NCI-H1436 treated with DMSO at 0.1 percent for 48 hours (cell line): ENCODE results near the gene FHIT.

Experiments
- DNase-seq: peaks from one replicate; lab custom pipeline; 2025; lab: John Stamatoyannopoulos, UW

The FHIT gene

GRCh38 chr3:60277361-60277800, 973.9 kb downstream of the FHIT start:
- no peak for DNase-seq

GRCh38 chr3:60276615-60277014, 974.6 kb downstream of the FHIT start:
- no peak for DNase-seq

GRCh38 chr3:60274646-60275045, 976.6 kb downstream of the FHIT start:
- no peak for DNase-seq

GRCh38 chr3:60274098-60274497, 977.2 kb downstream of the FHIT start:
- DNase-seq, result no peak

- no peak for DNase-seq
These were observed 981.4 kb downstream of the FHIT start for GRCh38 chr3:60269829-60270266.

GRCh38 chr3:60269377-60269776, 981.9 kb downstream of the FHIT start:
- DNase-seq, result no peak

- DNase-seq, result no peak
These were observed 983.1 kb downstream of the FHIT start for GRCh38 chr3:60268123-60268522.

GRCh38 chr3:60266444-60266843, 984.8 kb downstream of the FHIT start:
- no peak for DNase-seq

- DNase-seq, result no peak
These were observed 988.1 kb downstream of the FHIT start for GRCh38 chr3:60263191-60263590.

GRCh38 chr3:60262546-60262945, 988.7 kb downstream of the FHIT start:
- DNase-seq, result no peak

GRCh38 chr3:60260546-60260945, 990.7 kb downstream of the FHIT start:
- DNase-seq, result no peak

GRCh38 chr3:60250810-60251209, 1000.4 kb downstream of the FHIT start:
- no peak for DNase-seq

- DNase-seq, result no peak
These were observed 1001.0 kb downstream of the FHIT start for GRCh38 chr3:60250206-60250605.

GRCh38 chr3:60246361-60246760, 1004.9 kb downstream of the FHIT start:
- DNase-seq, result no peak

GRCh38 chr3:60243456-60243855, 1007.8 kb downstream of the FHIT start:
- no peak for DNase-seq

- no peak for DNase-seq
These were observed 1010.8 kb downstream of the FHIT start for GRCh38 chr3:60240492-60240891.

- no peak for DNase-seq
These were observed 1012.7 kb downstream of the FHIT start for GRCh38 chr3:60238550-60238949.

GRCh38 chr3:60229502-60229901, 1021.8 kb downstream of the FHIT start:
- no peak for DNase-seq

GRCh38 chr3:60228823-60229222, 1022.4 kb downstream of the FHIT start:
- no peak for DNase-seq

- no peak for DNase-seq
These were observed 1024.3 kb downstream of the FHIT start for GRCh38 chr3:60226912-60227311.

GRCh38 chr3:60225848-60226247, 1025.4 kb downstream of the FHIT start:
- DNase-seq, result no peak

GRCh38 chr3:60220768-60221167, 1030.5 kb downstream of the FHIT start:
- DNase-seq, result no peak

GRCh38 chr3:60219501-60219900, 1031.8 kb downstream of the FHIT start:
- DNase-seq, result no peak

GRCh38 chr3:60217156-60217911, 1033.9 kb downstream of the FHIT start:
- DNase-seq, result no peak
